Heart right ventricle (tissue), 16 donors: Measurements from ENCODE around the gene MCM3AP. TPM values are rescaled to one million over a fixed set of nuclear protein-coding genes. Genes with fewer than 3 reads are reported as not detected.
"Not testable (repeated sequence)": the region's sequence is repeated elsewhere in the genome, so short reads cannot be mapped to it uniquely, and the experiment has no call there.

Experiments
- ATAC-seq, 8 donors: fragments of 200-7000 bp; cut with Tn5 transposase; one replicate each; pipeline ENCODE4 v1.9.1; 2020; ENCODE audit warnings: mild to moderate bottlenecking in 8 of 8, moderate library complexity in 8 of 8, moderate number of reproducible peaks in 1 of 8
- DNase-seq, 2 donors: peaks; one replicate each; pipeline ENCODE4 v3.0.0-alpha.2; 2020
- H3K27ac ChIP-seq, 10 donors: fragments of 200-600 bp; sonication (generic) in 2 of 10; one replicate each; pipeline versions ENCODE4 v1.5.0 to v1.8.0; 2020 to 2022; ENCODE audit warnings: mild to moderate bottlenecking in 3 of 10
- H3K27me3 ChIP-seq, 7 donors: fragments of 200-600 bp; one replicate each; pipeline ENCODE4 v1.8.0; 2021 to 2022; ENCODE audit warnings: mild to moderate bottlenecking in 2 of 7
- H3K36me3 ChIP-seq, 9 donors: fragments of 200-600 bp; sonication (generic) in 1 of 9; one replicate each; pipeline versions ENCODE4 v1.5.0 to v1.8.0; 2020 to 2022; ENCODE audit warnings: mild to moderate bottlenecking in 2 of 9
- H3K4me1 ChIP-seq, 9 donors: fragments of 200-600 bp; sonication (generic) in 1 of 9; one replicate each; pipeline versions ENCODE4 v1.5.0 to v1.8.0; 2020 to 2022; ENCODE audit warnings: mild to moderate bottlenecking in 4 of 9
- H3K4me3 ChIP-seq, 10 donors: fragments of 200-600 bp; sonication (generic) in 2 of 10; one replicate each; pipeline versions ENCODE4 v1.5.0 to v1.8.0; 2020 to 2022; ENCODE audit warnings: mild to moderate bottlenecking in 7 of 10, moderate library complexity in 2 of 10
- H3K9me3 ChIP-seq, 11 donors: fragments of 200-600 bp in 10 of 11; sonication (generic) in 2 of 11; one replicate each; pipeline versions ENCODE4 v1.5.0 to v1.8.0; 2013 to 2022; ENCODE audit warnings: mild to moderate bottlenecking in 2 of 11, control low read depth in 1 of 11, moderate library complexity in 1 of 11
- CTCF ChIP-seq, 9 donors: fragments of 200-600 bp; sonication (generic) in 2 of 9; IDR thresholded peaks; one replicate each; pipeline versions ENCODE4 v1.5.0 to v1.8.0; 2021 to 2022; ENCODE audit warnings: antibody characterized with exemption in 9 of 9, mild to moderate bottlenecking in 5 of 9, moderate library complexity in 1 of 9
- WGBS, 2 donors: extraction: QIAGEN DNeasy Blood & Tissue Kit; methylation state at CpG; one replicate each; pipeline ENCODE4 v1.1.7; 2013; ENCODE audit warnings: inconsistent platforms in 1 of 2; 5-methylcytosine and 5-hydroxymethylcytosine counted together
- intact Hi-C, 10 donors: fragments of 100-400 bp; cut with DNase I; formaldehyde crosslinking; loops; one replicate each; pipeline versions ENCODE4 v1.11.1 to v1.14.2; 2022
- polyA plus RNA-seq, 2 donors: library from polyadenylated mRNA; stranded (reverse); fragments of 200-250 nt; gene quantifications; one replicate each; pipeline ENCODE4 v1.2.3, GENCODE V29; 2013
- total RNA-seq, 10 donors: library from RNA; stranded (reverse); fragmentation: NEBNext Ultra II Directional in 3 of 10; extraction: Animal tissue kit (Norgen Biotek cat#: 25700) in 3 of 10; gene quantifications; one replicate each; pipeline versions ENCODE4 v1.2.1 to v1.2.4, GENCODE V29; 2021 to 2023
- donor health status: Arrhythmogenic right ventricular cardiomyopathy.
- donor health status: ischemic (EF 13 %, LVEDD 7.1; RV severe dilation, severe dysfunction).
- donor health status: healthy with polysubstance abuse.
- donor health status: DM: no; HTN: yes; CAD: no.
- donor health status: DM: no; HTN: no; CAD: no.
- donor health status: ischemic (EF 25% LVEDD 6.9; RV normal size, moderate dysfunction).
- donor health status: ischemic (EF 25% LVEDD 5.7; RV mildly dilated, moderate dysfunction).
- donor health status: healthy.
- donor health status: DM: yes; HTN: yes; CAD: no.
- donor health status: Ischemic cardiomyopathy.
- donor health status: ischemic (EF 35%, LVEDD 5.7; RV mildly dilated, moderate dysfunction).
- donor health status: nonischemic (EF 11% LVEDD 7.7; RV severe dilation, severe dysfunction).
- donor health status: DM: yes; HTN: yes; CAD: no.
- donor health status: PGD.
- donor health status: ischemic (EF 29% LVEDD 5.4; RV normal size, mild dysfunction).
- donor health status: nonischemic (EF 23%, LVEDD 6.1; RV moderate dilation, normal function).

The MCM3AP gene
- total and polyA plus RNA-seq, 12 donors: 31.0 to 68.4 (median 52.0) TPM

- peaks cover 0 to 5% (median 0%) of the 10 kb centered on the region in 9 donors for H3K4me1 ChIP-seq
- intact Hi-C loops: no loop called here
- H3K9me3 ChIP-seq: no peaks in the 10 kb centered on the region
- peaks cover 0 to 100% (median 61%) of the 10 kb centered on the region in 9 donors for H3K36me3 ChIP-seq
- H3K27ac ChIP-seq: no peak overlapping the region
- no peak for TF ChIP-seq CTCF (IDR thresholded peaks at IDR 0.05)
- no peaks in the 10 kb centered on the region for H3K27me3 ChIP-seq
- DNase-seq: no peak
- ATAC-seq: no peak
- no peak overlapping the region for H3K4me3 ChIP-seq
- 80 to 95% methylated on average over 3 of the region's 3 CpGs for WGBS, 2 donors
These were observed 40.0 kb downstream of the MCM3AP start for GRCh38 chr21:46245213-46245915.

- peaks cover 0 to 100% (median 68%) of the 10 kb centered on the region in 9 donors for H3K36me3 ChIP-seq
- DNase-seq: no peak
- H3K4me1 ChIP-seq: peaks cover 0 to 5% (median 0%) of the 10 kb centered on the region in 9 donors
- ATAC-seq: peak in 2 of 8 donors; percentile 27 to 39
- intact Hi-C loops: no loop called here
- no peaks in the 10 kb centered on the region for H3K9me3 ChIP-seq
- TF ChIP-seq CTCF (IDR thresholded peaks at IDR 0.05): no peak
- H3K27ac ChIP-seq: no peak overlapping the region
- 90 to 93% methylated on average over 8 of the region's 8 CpGs for WGBS, 2 donors
- no peak overlapping the region for H3K4me3 ChIP-seq
- H3K27me3 ChIP-seq: no peaks in the 10 kb centered on the region
These were observed 40.8 kb downstream of the MCM3AP start for GRCh38 chr21:46244602-46245001.

GRCh38 chr21:46243960-46244361 lies 41.5 kb downstream of the MCM3AP start:
- H3K4me1 ChIP-seq: peaks cover 0 to 5% (median 0%) of the 10 kb centered on the region in 9 donors
- no peak overlapping the region for H3K4me3 ChIP-seq
- no peaks in the 10 kb centered on the region for H3K27me3 ChIP-seq
- no peak for DNase-seq
- intact Hi-C loops: no loop called here
- WGBS, 2 donors: 91 to 93% methylated on average over 3 of the region's 3 CpGs
- ATAC-seq: no peak
- TF ChIP-seq CTCF (IDR thresholded peaks at IDR 0.05): no peak
- H3K36me3 ChIP-seq: peaks cover 0 to 100% (median 68%) of the 10 kb centered on the region in 9 donors
- no peaks in the 10 kb centered on the region for H3K9me3 ChIP-seq
- H3K27ac ChIP-seq: no peak overlapping the region

GRCh38 chr21:46243325-46243724 lies 42.1 kb downstream of the MCM3AP start:
- Histone ChIP-seq H3K4me3 (no peak overlapping the region), H3K27me3 (no peaks in the 10 kb centered on the region), H3K4me1 (peaks cover 0 to 5% (median 0%) of the 10 kb centered on the region in 9 donors), H3K9me3 (no peaks in the 10 kb centered on the region), H3K27ac (no peak overlapping the region), H3K36me3 (peaks cover 0 to 100% (median 65%) of the 10 kb centered on the region in 9 donors)
- ATAC-seq (no peak), DNase-seq (no peak)
- intact Hi-C loops: no loop called here
- TF ChIP-seq CTCF (IDR thresholded peaks at IDR 0.05): no peak
- 81 to 89% methylated on average over 8 of the region's 8 CpGs for WGBS, 2 donors

- H3K4me3 ChIP-seq, intact Hi-C loops, H3K4me1 ChIP-seq, H3K27me3 ChIP-seq, H3K9me3 ChIP-seq, DNase-seq, ATAC-seq, H3K27ac ChIP-seq: not testable (repeated sequence)
- H3K36me3 ChIP-seq: peaks cover 0 to 100% (median 66%) of the 10 kb centered on the region in 9 donors
- 93 to 97% methylated on average over 1 of the region's 1 CpG for WGBS, 2 donors
These were observed 43.8 kb downstream of the MCM3AP start for GRCh38 chr21:46241577-46241976.
